ES-I3 (cell line): ENCODE measurements around the gene VPS35L.

Source experiments
- H3K36me3 ChIP-seq: 2 replicates; pipeline ENCODE4 v1.6.1; 2013; ENCODE audit warnings: mild to moderate bottlenecking, low read length, control low read depth, moderate library complexity; ENCODE audit not compliant: insufficient read depth
- H3K4me1 ChIP-seq: 2 replicates; pipeline ENCODE4 v1.6.1; 2013; ENCODE audit warnings: mild to moderate bottlenecking, control low read depth, low read length; ENCODE audit not compliant: insufficient read depth
- H3K9ac ChIP-seq: 2 replicates; pipeline ENCODE4 v1.6.1; 2013; ENCODE audit warnings: low read depth, mild to moderate bottlenecking, low read length, moderate library complexity
- H3K9me3 ChIP-seq: 2 replicates; pipeline ENCODE4 v1.6.1; 2013; ENCODE audit warnings: mild to moderate bottlenecking, low read length, moderate library complexity; ENCODE audit not compliant: control insufficient read depth, insufficient read depth

Gene VPS35L

DNA sequence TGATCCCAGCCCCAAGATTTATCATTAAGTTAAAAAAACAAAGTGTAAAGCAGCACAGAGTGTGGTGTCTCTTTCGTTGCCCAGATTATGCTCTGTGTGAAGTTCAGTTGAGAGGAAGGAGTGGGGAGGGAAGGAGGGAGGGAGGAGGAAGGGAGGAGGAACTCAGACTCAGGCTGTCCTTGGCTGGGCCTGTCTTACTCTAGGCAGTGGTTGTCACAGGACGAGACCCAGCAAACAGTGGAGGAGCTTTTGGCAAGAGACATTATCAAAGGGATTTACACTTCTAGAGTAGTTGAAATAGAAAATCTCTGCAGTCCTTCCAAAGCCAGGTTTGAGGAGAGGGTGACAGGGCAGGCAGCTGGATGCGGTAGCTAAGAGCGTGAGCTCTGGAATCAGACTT, 134.7 kb downstream of the VPS35L start:
- Histone ChIP-seq H3K4me1 (peaks cover 7% of the 10 kb centered on the region), H3K9me3 (no peaks in the 10 kb centered on the region), H3K36me3 (peaks cover 16% of the 10 kb centered on the region), H3K9ac (no peak overlapping the region)

DNA sequence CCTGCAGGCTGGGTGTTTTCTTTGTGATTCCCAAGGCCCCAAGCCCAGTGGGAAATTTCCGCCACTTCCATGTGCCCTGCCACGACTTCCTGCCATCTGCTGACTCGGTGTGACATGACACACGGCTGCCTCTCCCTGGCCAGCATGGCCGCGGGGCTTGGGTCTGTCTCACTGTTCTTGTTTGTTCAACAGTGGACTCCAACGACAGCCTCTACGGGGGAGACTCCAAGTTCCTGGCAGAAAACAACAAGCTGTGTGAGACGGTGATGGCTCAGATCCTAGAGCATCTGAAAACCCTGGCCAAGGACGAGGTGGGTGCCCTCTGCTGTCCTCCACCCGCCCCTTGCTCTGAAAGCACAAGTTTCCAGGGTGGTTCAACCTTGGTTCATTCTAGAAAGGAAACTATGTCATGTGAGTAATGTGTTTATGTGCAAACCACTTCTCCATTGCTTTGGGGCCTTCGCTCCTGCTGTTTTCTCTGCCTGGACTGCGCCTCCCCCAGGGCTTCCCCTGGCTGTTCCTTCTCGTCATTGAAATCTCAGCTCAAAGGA, 135.7 kb downstream of the VPS35L start:
- no peaks in the 10 kb centered on the region for H3K9me3 ChIP-seq
- peaks cover 10% of the 10 kb centered on the region for H3K36me3 ChIP-seq
- H3K4me1 ChIP-seq = peaks cover 7% of the 10 kb centered on the region
- no peak overlapping the region for H3K9ac ChIP-seq

DNA sequence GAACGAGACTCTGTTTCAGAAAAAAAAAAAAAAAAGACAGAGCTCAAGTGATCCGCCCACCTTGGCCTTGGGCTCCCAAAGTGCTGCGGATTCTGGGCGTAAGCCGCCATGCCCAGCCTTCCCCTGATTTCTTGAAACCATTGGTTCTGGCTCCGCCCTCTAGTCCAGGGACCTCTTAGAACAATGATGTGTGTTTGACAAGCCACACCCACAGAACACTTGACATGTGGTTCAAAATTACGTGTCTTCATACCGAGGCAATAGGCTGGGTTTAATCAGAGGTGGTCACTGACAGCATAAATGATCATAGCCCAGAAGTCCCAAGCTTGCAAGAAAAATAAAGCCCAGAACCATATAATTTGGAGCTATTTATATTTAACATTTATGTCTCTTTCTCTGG, 139.5 kb downstream of the VPS35L start:
- Histone ChIP-seq H3K9ac (no peak overlapping the region), H3K9me3 (no peaks in the 10 kb centered on the region), H3K4me1 (no peaks in the 10 kb centered on the region), H3K36me3 (peaks cover 15% of the 10 kb centered on the region)

DNA sequence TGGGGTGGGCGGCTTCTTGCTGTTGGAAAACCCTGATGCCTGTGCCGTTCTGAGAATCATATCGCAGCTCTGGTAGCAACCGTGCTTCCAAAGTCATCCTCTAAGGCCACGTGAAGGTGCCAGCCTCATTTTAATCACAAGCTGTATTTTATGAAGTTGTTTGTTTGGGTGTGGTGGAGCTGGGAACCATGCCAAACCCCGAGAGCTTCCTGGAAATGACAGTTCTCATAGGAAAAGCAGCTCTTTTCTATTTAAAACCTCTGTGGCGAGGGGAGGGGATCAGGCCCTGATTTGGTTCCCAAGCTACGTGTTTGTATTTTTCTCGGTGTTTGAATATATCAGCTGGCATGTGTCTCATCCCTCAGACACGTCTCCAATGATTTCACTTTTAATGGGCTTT, 140.8 kb downstream of the VPS35L start:
- H3K4me1 ChIP-seq = no peaks in the 10 kb centered on the region
- H3K36me3 ChIP-seq = peaks cover 17% of the 10 kb centered on the region
- H3K9me3 ChIP-seq = no peaks in the 10 kb centered on the region
- no peak overlapping the region for H3K9ac ChIP-seq

DNA sequence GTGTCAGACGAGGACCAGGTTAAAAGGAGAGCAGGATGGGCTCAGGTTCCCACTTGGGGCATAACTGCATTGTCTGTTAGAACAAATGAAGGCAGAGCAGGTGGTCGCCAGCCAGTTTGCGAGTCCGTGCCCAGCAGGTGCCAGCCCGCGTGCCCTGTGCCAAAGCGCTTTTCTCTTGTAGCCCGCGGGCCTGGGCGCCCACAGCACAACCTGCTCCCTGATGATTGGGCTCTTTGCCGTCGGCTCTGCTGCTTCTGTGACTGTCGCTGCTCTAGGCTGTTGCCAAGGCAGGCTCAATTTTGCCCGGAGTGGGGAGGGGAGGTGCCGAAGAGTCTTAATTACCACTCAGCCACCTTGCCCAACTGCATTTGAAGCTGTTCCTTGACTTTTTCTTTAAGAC, 141.5 kb downstream of the VPS35L start:
- H3K9ac ChIP-seq = no peak overlapping the region
- peaks cover 17% of the 10 kb centered on the region for H3K36me3 ChIP-seq
- H3K9me3 ChIP-seq = no peaks in the 10 kb centered on the region
- H3K4me1 ChIP-seq = no peaks in the 10 kb centered on the region

DNA sequence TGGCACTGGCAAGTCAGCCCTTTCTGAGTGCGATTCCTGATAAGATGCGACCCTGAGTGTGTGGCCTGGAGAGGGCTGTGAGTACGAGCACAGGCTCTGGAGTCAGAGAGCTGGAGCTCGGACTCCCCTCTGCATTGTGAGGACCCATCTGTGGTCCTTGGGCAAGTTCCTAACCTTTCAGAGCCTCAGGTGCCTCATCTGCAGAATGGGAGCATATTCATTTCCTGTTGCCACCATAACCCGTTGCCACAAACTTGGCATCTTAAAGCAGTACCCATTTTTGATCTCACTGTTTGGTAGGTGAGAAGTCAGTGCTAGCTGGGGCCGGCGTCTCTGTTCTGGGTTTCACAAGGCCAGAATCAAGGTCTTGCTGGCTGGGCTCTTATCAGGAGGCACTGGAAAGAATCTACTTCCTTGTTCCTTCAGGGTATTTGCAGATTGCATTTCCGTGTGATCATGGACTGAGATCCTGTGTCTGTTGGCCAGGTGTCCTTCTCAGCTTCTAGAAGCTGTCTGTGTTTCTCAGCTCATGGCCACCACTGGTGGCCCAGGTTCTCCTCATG, 142.3 kb downstream of the VPS35L start:
- Histone ChIP-seq H3K9me3 (no peaks in the 10 kb centered on the region), H3K36me3 (peaks cover 18% of the 10 kb centered on the region), H3K9ac (no peak overlapping the region), H3K4me1 (no peaks in the 10 kb centered on the region)

DNA sequence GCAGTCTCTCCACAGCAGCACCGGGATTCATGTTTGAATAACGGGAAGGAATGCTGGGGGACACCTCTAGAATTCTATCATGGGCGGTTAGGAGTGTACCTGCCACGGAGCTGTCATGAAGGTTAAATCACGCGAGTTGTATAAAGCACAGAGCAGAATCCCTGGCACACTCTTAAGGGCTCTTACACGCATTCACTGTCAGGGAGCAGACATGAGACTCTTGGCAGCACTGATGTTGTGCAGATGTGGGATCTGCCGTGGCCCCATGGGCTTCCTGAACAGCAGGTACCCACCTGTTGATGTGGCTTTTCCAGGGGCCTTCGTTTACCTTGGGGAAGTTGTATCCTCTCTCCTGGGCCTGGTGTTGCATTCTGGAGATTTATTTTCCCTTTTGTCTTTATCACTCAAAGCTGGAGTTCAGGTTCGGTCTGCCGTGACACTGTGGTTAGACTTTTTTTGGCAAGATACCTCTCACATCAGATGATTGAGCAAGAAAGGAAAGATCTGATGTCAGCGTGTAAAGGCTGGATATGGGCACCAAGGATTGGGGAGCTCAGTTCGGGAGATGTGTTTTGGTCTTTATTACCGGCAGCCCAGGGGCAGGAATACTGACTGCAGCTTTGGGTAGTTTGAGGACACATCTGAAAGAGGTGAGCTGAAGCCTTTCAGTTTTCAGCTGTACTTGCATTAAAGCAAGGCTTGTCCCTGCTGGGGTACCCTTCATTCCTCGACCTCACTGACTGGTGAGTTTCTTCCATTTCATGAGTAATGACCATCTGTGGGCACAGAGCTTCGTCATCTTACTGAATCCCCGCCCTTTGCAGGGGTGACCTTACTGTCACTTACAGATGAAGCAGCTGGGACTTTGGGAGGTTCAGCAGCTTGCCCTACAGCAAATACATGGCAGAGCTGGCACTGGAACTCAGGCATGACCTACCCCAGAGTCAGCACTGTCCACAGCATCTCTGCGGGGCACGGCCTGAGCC, 143.3 kb downstream of the VPS35L start:
- peaks cover 21% of the 10 kb centered on the region for H3K36me3 ChIP-seq
- H3K9me3 ChIP-seq = no peaks in the 10 kb centered on the region
- H3K9ac ChIP-seq = no peak overlapping the region
- H3K4me1 ChIP-seq = no peaks in the 10 kb centered on the region

DNA sequence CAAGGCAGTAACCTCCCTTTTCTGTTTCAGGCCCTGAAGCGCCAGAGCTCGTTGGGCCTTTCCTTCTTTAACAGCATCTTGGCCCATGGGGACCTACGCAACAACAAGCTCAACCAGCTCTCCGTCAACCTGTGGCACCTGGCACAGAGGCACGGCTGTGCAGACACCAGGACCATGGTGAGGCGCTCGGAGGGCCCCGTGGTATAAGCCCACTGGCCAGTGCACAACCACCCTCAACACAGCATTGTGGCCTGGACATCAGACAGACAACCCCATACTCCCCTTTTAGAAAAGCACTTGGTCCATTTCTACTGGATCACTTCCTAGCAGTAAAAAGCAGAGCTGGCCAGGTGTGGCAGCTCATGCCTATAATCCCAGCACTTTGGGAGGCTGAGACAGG, 144.0 kb downstream of the VPS35L start:
- Histone ChIP-seq H3K36me3 (peaks cover 25% of the 10 kb centered on the region), H3K9me3 (no peaks in the 10 kb centered on the region), H3K4me1 (no peaks in the 10 kb centered on the region), H3K9ac (no peak overlapping the region)

DNA sequence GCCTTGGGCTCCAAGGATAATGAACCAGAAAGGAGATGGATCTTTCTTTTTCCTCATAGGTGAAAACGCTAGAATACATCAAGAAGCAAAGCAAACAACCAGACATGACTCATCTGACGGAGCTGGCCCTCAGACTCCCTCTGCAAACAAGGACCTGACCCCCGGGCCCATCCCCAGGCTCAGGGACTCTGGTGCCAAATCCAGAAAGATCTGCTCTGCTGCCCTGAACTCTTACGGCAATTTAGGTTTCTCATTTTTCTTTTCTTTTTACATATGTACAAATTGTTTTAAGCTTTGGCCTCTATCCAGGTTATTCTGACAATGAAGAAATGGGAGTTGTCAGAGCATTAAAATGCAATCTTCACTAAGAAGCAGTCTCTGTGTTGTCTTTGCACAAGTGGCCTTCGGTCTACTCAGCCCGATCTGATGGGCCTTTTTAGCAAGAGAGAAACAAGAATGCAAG, 144.8 kb downstream of the VPS35L start:
- peaks cover 30% of the 10 kb centered on the region for H3K36me3 ChIP-seq
- no peaks in the 10 kb centered on the region; the same call in 1 of the 2 replicates for H3K4me1 ChIP-seq
- H3K9ac ChIP-seq = no peak overlapping the region
- H3K9me3 ChIP-seq = no peaks in the 10 kb centered on the region

DNA sequence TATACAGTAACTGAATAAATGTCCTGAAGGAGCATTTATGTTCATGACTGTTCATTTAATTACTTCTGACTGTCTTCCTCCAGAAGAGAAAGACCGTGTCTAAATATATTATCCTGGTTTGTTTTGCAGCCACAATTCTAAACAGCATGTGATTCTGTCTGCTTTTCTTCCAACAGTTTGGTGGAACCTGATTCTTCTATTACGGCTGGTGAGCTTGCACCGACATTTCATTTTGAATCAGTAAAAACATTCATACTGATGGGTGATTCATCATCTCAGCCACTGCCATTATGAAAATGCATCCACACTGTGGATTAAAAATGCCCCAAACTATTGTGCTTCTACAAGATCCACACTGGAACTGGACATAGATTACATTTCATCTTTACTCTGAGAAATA, 145.6 kb downstream of the VPS35L start:
- Histone ChIP-seq H3K9me3 (no peaks in the 10 kb centered on the region), H3K36me3 (peaks cover 37% of the 10 kb centered on the region), H3K4me1 (no peaks in the 10 kb centered on the region; the same call in 1 of the 2 replicates), H3K9ac (no peak overlapping the region)

DNA sequence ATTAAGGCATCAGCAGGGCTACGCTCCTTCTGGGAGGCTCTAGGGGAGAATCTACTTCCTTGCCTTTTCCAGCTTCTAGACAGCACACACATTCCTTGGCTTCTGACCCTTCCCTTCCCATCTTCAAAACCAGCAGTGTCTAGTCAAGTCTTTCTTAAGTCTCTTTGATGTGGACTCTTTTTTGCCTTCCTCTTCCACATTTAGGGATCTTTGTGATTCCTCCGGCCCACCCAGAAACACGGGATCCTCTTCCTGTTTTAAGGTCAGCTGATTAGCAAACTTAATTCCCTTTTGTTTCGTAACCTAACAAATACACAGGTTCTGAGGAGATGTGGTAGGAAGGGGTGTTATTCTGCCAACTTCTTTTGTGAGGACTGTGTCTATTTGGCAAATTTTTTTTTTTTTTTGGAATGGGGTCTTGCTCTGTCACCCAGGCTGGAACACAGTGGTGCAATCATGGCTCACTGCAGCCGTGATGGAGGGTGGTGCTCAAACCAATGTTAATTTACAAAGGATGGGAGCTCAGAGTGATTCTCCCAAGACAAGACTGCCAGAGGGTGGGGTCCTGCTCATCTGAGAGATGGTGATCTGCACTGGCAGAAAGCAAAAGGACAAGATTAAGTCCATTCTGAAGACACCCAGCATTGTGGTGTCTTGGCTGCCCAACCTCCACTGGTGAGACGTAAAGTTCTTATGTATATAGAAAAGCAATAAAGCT, 147.8 kb downstream of the VPS35L start:
- Histone ChIP-seq H3K4me1 (peaks cover 6% of the 10 kb centered on the region; the same call in 1 of the 2 replicates), H3K36me3 (peaks cover 38% of the 10 kb centered on the region), H3K9ac (no peak overlapping the region), H3K9me3 (no peaks in the 10 kb centered on the region)

DNA sequence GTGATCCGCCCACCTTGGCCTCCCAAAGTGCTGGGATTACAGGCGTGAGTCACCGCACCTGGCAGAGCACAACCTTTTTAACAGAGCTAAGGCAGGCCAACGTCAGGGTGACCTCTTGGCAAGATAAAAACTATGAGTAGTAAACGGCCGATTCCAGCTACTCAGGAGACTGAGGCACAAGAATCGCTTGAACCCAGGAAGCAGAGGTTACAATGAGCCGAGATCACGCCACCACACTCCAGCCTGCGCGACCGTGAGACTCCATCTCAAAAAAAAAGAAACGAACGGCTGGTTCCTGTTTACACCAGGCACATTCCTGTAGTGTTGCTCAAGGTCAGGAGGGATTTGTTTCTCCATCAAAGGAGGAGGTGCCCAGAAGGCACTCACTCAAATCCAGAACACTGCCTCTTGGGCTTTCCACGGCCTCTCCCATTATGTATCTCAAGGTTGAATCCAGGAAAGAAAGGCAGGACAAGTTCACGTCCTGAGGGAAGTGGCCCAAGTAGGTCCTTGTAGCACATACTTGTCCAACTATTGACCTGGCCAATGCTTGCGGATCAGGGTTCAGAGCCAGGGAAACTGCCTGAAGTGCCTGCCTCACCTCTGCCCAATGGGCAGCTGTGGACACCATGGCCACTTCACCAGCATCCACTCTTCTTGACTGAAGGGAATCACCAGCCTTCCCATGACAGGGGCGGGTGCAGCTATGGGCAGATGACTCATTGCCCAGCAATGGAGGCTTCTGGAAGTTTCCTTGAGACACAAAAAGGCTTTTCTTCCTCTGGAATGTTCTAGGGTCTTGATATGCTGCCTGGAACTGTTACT, 149.0 kb downstream of the VPS35L start:
- H3K4me1 ChIP-seq = peaks cover 18% of the 10 kb centered on the region; the same call in 1 of the 2 replicates
- H3K9ac ChIP-seq = no peak overlapping the region
- H3K9me3 ChIP-seq = no peaks in the 10 kb centered on the region
- H3K36me3 ChIP-seq = peaks cover 38% of the 10 kb centered on the region

DNA sequence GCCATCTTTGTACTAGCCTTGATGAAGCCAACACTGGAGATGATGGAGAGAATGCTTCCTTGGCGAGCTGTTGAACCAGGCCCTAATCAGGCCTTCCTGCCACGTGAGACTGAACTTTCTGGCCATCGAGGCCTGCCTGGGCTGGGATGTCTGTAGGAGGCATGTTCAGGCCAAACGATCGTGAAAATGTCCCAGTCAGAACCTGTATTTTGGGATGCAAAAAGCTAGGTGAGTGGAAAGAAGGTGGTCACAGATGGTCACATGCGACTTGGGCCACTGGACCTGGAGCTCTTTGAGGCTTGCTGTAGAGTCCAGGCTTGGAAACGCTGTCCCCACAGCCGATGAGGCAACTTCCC, 149.6 kb downstream of the VPS35L start:
- H3K36me3 ChIP-seq = peaks cover 35% of the 10 kb centered on the region
- H3K9ac ChIP-seq = no peak overlapping the region
- no peaks in the 10 kb centered on the region for H3K9me3 ChIP-seq
- H3K4me1 ChIP-seq = peaks cover 24% of the 10 kb centered on the region

DNA sequence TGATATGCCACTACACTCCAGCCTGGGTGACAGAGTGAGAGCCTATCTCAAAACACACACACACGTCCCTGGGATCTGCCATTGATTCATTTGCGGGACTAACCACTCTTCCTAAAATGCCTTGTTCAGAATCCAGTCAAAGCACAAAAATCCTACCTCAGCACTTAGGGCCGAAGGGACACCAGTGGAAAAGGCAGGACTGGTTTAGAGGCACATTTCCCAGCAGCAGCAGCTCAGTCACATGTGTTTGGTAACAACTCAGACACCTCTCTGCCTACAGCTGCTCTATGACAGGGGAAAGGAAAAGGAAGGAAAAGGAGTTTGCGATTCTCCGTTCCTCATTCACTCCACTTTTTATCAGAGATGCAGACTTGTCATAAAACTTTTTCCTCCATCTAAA, 150.3 kb downstream of the VPS35L start:
- Histone ChIP-seq H3K9me3 (no peaks in the 10 kb centered on the region), H3K9ac (no peak overlapping the region), H3K4me1 (peaks cover 30% of the 10 kb centered on the region), H3K36me3 (peaks cover 34% of the 10 kb centered on the region)
